ENCODE measurements around the gene PRSS23.

DNA sequence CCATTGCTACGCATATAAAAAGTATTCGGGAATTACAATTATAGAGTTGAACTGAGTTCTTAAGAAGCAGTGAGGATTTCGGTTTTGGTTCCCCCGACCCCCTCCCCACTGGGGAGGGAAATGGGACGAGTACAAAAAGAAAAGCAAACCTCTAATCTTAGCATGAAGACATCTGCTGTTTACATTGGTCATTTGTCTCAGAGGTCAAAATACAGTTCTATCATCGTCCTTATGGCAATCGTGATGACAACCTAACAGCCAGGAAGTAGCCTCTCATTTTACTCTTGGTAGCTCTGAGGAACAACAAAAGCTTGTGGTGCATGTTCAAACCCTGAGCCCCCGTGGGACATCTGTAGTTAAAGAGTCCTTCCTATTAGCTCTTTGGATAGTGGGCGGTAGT is 3.2 kb upstream of the PRSS23 start:
- TF ChIP-seq, protein P1, sequence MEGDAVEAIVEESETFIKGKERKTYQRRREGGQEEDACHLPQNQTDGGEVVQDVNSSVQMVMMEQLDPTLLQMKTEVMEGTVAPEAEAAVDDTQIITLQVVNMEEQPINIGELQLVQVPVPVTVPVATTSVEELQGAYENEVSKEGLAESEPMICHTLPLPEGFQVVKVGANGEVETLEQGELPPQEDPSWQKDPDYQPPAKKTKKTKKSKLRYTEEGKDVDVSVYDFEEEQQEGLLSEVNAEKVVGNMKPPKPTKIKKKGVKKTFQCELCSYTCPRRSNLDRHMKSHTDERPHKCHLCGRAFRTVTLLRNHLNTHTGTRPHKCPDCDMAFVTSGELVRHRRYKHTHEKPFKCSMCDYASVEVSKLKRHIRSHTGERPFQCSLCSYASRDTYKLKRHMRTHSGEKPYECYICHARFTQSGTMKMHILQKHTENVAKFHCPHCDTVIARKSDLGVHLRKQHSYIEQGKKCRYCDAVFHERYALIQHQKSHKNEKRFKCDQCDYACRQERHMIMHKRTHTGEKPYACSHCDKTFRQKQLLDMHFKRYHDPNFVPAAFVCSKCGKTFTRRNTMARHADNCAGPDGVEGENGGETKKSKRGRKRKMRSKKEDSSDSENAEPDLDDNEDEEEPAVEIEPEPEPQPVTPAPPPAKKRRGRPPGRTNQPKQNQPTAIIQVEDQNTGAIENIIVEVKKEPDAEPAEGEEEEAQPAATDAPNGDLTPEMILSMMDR (IDR thresholded peaks at IDR 0.05; ENCODE audit: poor library complexity) = no peak
- TF ChIP-seq EZH2 (IDR thresholded peaks at IDR 0.05; ENCODE audit: borderline replicate concordance) (no peak), EZH2phosphoT487 (IDR thresholded peaks at IDR 0.05; ENCODE audit: low read depth, severe bottlenecking, unreplicated experiment) (no peak)

Measured in hepatocyte (in vitro differentiated cells).